GM08714 (cell line): ENCODE data around the gene PYGB.
"Not testable (repeated sequence)": the region's sequence is repeated elsewhere in the genome, so short reads cannot be mapped to it uniquely, and the experiment has no call there.

Experiments used
- H3K4me3 ChIP-seq: fragments of 200-500 bp; sonication (Bioruptor generic); 2 replicates; pipeline ENCODE4 v1.5.1; 2014; ENCODE audit warnings: mild to moderate bottlenecking, low read length, inconsistent platforms
- ZNF274 ChIP-seq: IDR thresholded peaks from 2 replicates; pipeline ENCODE4 v1.6.1; 2012; ENCODE audit warnings: mild to moderate bottlenecking, low read depth, low read length

The PYGB gene

DNA sequence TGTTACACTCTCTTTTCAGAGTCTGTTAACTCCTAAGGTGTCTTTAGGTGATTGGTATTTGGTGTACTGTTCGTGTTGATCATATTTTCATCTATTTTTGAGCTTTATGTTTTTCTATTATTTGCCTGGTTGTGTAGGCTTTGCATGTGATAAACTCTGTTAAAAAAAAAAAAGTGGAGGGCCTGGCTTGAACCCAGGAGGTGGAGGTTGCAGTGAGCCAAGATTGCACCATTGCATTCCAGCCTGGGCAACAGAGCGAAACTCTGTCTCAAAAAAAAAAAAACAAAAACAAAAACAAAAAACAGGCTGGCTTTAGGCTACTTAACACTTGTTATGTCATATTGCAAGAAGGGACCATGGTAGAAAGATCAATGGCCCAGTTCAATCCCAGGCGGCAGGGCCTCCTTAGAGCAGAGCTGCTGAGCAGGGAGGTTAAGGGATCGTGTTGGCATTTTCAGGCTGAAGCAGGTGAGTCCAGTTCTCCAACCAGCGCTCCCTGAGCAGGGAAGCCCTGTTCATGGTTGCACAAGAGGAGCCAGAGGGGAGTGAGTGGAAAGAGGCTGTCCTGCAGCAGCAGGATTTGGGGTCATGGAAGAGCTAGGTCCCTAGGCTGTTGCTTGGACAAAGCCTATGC is 8.5 kb downstream of the PYGB start:
- no peak for TF ChIP-seq ZNF274
- no peak overlapping the region for H3K4me3 ChIP-seq

DNA sequence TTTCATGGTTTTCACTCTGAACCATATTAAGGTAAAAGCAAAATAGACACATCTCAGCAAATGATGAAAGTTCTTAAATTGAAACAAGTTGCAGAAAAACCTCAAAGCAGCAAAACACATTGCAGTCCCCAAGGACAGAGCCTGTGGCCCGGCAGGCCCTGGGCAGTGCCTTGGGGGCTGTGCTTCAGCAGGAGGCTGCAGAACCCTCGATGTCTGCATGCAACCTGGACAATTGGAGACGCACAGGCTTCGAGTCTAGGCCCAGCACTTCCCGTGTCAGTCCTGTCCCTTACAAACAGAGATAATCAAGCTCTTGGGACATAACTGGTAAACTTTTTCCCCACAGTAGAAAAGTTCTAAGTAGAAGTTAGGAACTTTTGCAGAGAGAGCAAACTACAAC is 9.2 kb downstream of the PYGB start:
- TF ChIP-seq ZNF274 = no peak
- no peak overlapping the region for H3K4me3 ChIP-seq

DNA sequence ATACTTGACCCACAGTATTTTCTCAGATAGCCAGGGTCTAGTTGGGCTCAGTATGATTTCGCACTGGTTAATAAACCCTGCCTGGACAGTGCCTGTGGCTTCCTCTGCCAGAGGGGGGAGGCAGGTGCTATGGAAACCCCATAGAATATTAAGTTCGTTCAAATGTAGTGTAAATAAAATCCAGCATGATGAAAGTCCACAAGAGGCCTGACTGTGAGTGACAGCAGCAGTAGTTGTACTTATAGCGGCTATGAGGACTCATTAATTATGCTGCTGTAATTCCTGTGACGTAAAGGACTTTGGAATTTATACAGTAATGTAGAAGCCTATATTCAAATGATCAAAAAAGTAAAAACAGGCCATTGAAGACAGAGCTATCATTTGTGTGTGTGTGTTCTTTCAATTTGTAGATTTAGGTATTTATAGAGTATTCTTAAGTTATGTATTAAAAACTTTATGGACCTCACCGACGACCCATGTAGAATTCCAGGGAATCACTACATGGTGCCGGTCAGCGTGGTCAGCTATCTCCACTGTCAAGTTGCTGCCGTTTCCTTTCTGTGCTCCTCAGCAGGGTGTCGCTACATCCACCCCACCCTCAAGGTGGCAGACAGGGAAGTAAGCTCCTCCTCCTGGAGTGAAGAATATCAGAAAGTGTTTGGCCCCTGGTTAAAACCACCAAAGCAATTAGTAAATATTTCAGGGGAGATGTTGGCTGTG is 10.0 kb downstream of the PYGB start:
- TF ChIP-seq ZNF274 = no peak
- no peak overlapping the region for H3K4me3 ChIP-seq

DNA sequence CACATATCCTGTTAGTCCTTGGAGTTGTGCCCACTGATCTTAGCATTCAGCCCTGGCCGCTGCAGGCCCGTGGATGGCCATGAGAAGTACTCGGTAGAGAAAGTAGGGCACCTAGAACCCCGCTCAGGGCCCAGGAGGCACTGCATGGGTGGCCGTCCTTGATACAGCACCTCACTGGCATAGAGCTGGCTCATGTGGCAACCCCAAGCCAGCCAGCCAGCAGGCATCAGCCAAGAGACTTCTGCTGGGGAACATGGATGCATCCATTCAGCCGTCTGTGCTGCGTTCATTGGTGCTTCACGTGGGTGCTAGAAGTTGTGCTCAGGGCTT is 10.6 kb downstream of the PYGB start:
- TF ChIP-seq ZNF274 = no peak
- no peak overlapping the region for H3K4me3 ChIP-seq

DNA sequence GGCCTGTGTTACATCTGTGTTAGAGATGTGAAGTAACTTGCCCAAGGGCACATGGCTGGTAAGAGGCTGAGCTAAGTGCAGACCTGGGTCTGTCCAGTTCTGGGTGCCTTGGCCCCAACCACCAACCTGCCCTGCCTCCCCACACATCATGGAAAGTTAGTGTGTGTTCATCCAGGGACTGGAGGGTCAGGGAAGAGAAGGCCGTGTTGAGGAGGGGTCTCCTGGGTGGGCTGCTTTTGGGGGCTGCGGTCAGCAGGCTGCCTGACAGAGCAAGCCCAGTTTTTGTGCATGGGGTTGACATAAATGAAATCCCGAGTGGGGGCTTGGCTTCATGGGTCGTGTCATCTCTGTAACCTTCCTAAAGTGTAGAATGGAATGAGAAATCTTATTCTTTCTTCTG is 10.9 kb downstream of the PYGB start:
- no peak for TF ChIP-seq ZNF274
- H3K4me3 ChIP-seq = no peak overlapping the region

DNA sequence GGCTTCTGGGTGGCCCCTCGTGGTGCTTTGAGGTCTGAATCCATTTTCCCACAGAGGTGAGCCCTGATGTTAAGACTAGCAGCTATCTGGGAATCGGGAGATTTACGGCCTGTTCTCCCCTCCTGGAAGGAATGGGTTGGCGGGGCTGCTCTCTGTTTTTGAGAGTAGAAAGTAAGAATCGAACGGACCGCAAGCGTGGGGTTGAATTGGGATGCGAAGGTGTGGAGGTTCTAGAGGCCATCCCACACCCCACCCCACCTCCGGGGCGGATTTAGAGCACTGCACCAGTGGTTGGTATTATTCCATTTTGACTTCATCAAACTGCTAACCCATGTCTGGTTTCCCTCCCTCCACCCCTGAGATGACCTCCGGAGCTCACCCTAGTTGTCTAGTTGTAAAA is 11.5 kb downstream of the PYGB start:
- H3K4me3 ChIP-seq = no peak overlapping the region
- no peak for TF ChIP-seq ZNF274

DNA sequence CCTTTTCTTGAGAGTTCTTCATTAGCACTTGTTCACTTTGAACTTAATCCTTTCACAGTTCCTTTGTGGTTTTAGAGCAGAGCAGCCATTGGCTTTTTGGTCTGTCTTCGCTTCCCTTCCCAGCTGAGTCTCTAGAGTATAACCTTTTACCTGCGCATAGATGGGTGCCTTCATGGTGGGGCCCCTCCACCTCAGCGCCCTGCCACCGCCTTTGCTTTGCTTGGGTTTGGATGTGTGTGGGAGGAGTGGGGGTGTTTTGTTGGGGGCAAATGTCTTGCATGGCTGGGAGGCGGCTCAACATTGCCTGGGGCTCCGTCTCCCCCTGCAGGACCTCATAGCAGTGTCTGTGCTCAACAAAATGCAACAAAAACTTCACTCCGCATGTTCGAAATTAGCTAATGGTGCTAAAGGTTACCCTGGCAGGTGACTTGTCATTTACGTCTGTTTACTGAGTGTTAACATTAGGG is 11.9 kb downstream of the PYGB start:
- no peak overlapping the region for H3K4me3 ChIP-seq
- TF ChIP-seq ZNF274 = no peak

DNA sequence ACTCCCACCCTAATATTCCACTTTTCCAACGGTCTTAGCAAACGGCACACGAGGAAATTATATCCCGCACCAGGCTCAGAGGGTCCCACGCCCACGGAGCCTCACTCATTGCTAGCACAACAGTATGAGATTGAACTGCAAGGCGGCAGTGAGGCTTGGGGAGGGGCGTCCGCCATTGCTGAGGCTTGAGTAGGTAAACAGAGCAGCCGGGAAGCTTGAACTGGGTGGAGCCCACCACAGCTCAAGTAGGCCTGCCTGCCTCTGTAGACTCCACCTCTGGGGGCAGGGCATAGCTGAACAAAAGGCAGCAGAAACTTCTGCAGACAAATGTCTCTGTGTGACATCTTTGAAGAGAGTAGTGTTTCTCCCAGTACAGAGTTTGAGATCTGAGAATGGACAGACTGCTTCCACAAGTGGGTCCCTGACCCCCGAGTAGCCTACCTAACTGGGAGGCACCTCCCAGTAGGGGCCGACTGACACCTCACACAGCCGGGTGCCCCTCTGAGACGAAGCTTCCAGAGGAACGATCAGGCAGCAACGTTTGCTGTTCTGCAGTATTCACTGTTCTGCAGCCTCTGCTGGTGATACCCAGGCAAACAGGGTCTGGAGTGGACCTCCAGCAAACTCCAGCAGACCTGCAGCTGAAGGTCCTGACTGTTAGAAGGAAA is 13.0 kb downstream of the PYGB start:
- H3K4me3 ChIP-seq = not testable (repeated sequence)

DNA sequence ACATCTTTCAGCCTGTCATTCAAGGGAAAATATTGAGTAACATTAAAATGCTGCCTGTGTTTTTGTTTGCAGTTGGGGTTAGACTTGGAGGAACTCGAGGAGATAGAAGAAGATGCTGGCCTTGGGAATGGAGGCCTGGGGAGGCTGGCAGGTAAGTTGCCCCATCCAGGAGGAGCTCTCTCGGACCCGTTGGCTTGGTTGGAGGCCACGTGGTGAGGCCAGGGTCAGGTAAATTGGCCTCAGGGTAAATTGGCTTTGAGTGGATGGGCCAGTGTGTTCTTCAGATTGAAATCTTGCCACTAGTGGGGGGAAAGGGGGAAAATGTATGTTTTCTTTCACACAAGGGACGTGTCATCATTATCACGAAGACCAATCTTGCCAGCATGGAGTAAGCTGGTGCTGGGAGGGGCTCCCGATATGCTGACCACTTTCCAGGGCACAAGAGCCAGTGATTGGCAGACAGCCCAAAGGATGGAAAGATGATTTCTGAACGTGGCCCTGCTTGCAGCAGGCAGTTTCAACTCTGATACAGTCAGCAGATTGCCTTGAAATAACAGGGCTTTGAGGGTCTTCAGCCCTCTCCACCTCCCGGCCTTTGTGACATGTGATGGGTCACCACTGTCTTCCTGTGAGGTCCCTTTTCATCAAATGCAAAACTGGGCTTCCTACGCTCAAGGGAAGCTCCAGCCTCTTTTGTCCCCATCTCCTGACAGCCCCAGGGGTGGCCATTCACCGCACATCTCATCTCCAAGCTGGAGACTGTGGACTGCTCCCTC is 21.4 kb downstream of the PYGB start:
- no peak overlapping the region for H3K4me3 ChIP-seq
- no peak for TF ChIP-seq ZNF274

DNA sequence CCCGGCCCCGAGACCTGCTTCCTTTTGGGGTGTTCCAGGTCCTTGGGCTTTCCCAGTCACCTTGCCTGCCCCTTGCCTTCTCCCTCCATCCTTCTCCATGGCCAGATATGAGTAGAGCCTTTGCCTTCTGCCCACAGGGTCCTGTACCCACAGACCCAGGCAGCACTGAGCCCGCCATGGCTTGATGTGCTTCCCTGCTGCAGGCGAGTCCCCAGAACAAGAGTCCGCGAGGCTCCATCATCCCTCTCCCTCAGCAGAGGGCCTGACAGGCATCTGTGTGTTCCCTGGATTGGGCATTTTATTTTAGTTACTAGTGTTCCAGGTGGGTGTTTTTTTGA is 21.9 kb downstream of the PYGB start:
- TF ChIP-seq ZNF274 = no peak
- H3K4me3 ChIP-seq = no peak overlapping the region

DNA sequence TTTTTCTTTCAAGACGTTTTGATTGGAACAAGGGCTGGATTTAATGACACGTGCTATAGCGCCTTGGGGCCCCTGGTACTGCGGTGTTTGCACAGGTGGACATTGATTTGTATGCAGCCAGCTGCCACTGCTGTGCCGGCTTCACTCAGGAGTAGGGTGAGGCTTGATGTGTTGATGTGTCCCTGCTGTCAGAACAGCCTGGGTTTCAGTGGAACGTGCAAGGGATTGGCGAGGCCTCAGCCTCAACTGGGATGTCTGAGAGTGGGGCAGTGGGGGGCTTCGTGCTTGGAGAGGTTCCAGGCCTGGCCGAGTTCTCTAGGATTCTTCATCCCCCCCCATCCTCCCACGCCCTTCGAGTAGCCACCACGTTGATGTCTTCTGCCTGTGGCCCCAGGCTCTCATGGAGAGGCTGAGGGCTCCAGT is 23.0 kb downstream of the PYGB start:
- no peak overlapping the region for H3K4me3 ChIP-seq
- TF ChIP-seq ZNF274 = no peak

DNA sequence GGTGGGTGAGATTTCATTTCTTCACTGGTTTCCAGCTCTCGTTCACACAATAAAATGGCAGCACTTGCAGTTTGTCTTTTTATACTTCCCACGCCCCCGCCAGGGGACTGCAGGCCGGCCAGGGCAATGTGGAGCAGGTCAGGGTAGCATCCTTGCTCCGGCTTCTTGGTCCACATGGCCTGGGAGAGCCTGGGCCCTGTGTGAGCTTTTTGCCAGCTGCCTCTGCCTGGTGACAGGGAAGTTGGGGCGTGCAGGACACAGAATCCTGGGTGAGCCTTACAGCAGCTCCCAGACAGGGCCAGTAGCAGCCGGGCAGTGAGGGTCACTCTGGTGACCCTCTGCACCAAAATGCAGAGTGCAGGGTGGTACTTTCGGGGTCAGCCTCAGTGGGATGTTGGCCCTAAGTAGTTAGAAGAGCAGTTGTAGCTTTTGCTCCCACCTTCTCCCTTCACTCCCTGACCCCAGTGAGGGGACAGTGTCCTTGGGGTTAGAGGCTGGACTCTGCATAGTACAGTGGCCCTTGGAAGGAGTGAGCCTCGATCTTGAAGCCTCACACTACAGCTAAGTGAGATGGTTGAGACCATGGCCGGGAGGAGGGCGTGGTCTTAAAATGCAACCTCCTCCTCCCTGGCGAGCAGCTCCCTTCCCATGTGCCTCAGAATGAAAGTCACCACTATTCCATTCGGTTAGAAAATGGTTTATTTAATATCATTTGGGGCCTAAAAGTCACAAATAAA is 23.8 kb downstream of the PYGB start:
- TF ChIP-seq ZNF274 = no peak
- H3K4me3 ChIP-seq = no peak overlapping the region

DNA sequence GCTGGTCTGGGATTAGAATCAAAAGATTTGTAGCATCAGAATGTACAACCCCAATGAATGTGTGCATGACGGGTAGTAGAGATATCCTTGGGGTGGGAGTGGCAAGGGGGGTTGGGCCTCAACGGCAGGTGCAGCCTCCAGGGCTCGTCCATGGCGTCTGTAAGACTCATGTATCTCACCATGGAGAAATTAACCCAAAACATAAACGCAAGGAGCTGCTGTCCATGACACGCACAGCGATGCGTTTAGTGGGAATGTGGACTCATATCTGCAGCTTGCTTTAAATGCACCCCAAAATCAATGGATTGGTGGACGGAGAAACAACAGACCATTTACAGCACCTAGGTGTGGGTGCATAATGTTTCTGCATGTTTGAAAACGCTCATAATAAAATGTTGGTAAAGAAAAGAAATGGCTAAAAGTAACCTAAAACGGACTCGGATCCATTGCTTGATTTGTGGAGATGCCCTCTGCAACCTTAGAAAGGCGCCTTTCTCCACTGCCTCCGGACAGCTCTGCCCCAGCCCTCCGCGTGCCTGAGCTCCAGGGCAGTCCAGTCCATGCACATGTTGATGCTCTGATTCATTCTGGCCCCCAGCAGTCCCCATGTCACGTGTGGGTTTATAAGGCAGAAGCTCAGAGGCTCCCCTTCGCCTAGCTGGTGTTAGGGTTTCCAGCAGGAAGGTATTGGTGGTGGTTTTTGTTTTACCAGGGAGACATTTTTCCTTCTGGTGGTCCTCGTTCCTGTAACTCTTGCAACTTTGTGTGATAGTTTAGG is 24.5 kb downstream of the PYGB start:
- TF ChIP-seq ZNF274 = no peak
- no peak overlapping the region for H3K4me3 ChIP-seq
